Measurements from ENCODE around the gene FANCL. TPM values are rescaled to one million over a fixed set of nuclear protein-coding genes. Genes with fewer than 3 reads are reported as not detected.

The FANCL gene
- total RNA-seq, 3 donors from 2014 or later = 10.9 to 48.4 (median 38.0) TPM

GRCh38 chr2:58110765-58111164 lies 130.4 kb downstream of the FANCL start:
- DNase-seq (ENCODE audit: low spot score in 2 of 2) = no peak
- no peak overlapping the region for H3K4me3 ChIP-seq
- intact Hi-C loops (cut with DNase I; ENCODE audit: low total_unique reads) = no loop called here
- no peak for TF ChIP-seq CTCF (IDR thresholded peaks at IDR 0.05)
- no peak for TF ChIP-seq POLR2A (IDR thresholded peaks at IDR 0.05)
- no peak for TF ChIP-seq POLR2AphosphoS5 (IDR thresholded peaks at IDR 0.05)
- H3K9me3 ChIP-seq = no peaks in the 10 kb centered on the region
- no peaks in the 10 kb centered on the region for H3K4me1 ChIP-seq
- H3K27ac ChIP-seq = no peak overlapping the region
- H3K27me3 ChIP-seq = no peaks in the 10 kb centered on the region
- H3K36me3 ChIP-seq = no peaks in the 10 kb centered on the region

- intact Hi-C loops (cut with DNase I; ENCODE audit: low total_unique reads) = loop anchor here (5.0 kb wide), 1 partner anchor 78 kb away; no protein-coding TSS in a partner anchor
- H3K27ac ChIP-seq = no peak overlapping the region
- no peaks in the 10 kb centered on the region for H3K36me3 ChIP-seq
- DNase-seq (ENCODE audit: low spot score in 2 of 2) = no peak
- TF ChIP-seq POLR2A (IDR thresholded peaks at IDR 0.05) = no peak
- TF ChIP-seq POLR2AphosphoS5 (IDR thresholded peaks at IDR 0.05) = no peak
- TF ChIP-seq CTCF (IDR thresholded peaks at IDR 0.05) = no peak
- H3K4me3 ChIP-seq = no peak overlapping the region
- H3K27me3 ChIP-seq = no peaks in the 10 kb centered on the region
- H3K4me1 ChIP-seq = no peaks in the 10 kb centered on the region
- no peaks in the 10 kb centered on the region for H3K9me3 ChIP-seq
Measured at GRCh38 chr2:58109481-58109880, 131.6 kb downstream of the FANCL start.

Other genes starting within 250 kb of the FANCL start
- gene VRK2, start 194.5 kb downstream of the FANCL start, total RNA-seq = 10 to 100 TPM; 26.9 to 34.0 (median 28.2) TPM